Esophagus squamous epithelium (tissue), 5 donors: ENCODE data around the gene HPSE2. TPM values are rescaled to one million over a fixed set of nuclear protein-coding genes. Genes with fewer than 3 reads are reported as not detected.
"Not testable (repeated sequence)": the region's sequence is repeated elsewhere in the genome, so short reads cannot be mapped to it uniquely, and the experiment has no call there.

Experiments used
- DNase-seq: peaks from one replicate; lab custom pipeline; 2025; lab: John Stamatoyannopoulos, UW
- H3K27ac ChIP-seq, 4 donors: fragments of 200-600 bp; sonication (generic); one replicate each; pipeline ENCODE4 v1.5.1; 2016 to 2019; ENCODE audit warnings: mild to moderate bottlenecking in 1 of 4
- H3K27me3 ChIP-seq, 4 donors: fragments of 200-600 bp; sonication (generic); 1 replicate in 3 of 4; 2 replicates in 1 of 4; pipeline versions ENCODE4 v1.5.1 to v1.6.0; 2017 to 2021; ENCODE audit warnings: antibody characterized with exemption in 1 of 4
- H3K36me3 ChIP-seq, 3 donors: fragments of 200-600 bp; sonication (generic); one replicate each; pipeline ENCODE4 v1.5.1; 2016 to 2019
- H3K4me1 ChIP-seq, 3 donors: fragments of 200-600 bp; sonication (generic); one replicate each; pipeline ENCODE4 v1.5.1; 2017 to 2019
- H3K4me3 ChIP-seq, 4 donors: fragments of 200-600 bp; sonication (generic); 1 replicate in 3 of 4; 2 replicates in 1 of 4; pipeline ENCODE4 v1.5.1; 2016 to 2019; ENCODE audit warnings: mild to moderate bottlenecking in 2 of 4, moderate library complexity in 1 of 4
- H3K9me3 ChIP-seq, 3 donors: fragments of 200-600 bp; sonication (generic); one replicate each; pipeline ENCODE4 v1.5.1; 2016 to 2019
- POLR2A ChIP-seq, 4 donors: fragments of 450-650 bp; IDR thresholded peaks; one replicate each; pipeline ENCODE4 v1.6.1; 2017; ENCODE audit warnings: antibody characterized with exemption in 4 of 4, mild to moderate bottlenecking in 4 of 4, moderate library complexity in 3 of 4
- WGBS, 2 donors: methylation state at CpG; one replicate each; pipeline ENCODE4 v1.1.5; 2018; 5-methylcytosine and 5-hydroxymethylcytosine counted together
- intact Hi-C: fragments of 100-400 bp; cut with DNase I; formaldehyde crosslinking; loops from one replicate; pipeline ENCODE4 v1.15.0; 2022
- total RNA-seq, 4 donors: library from RNA; depleted of rRNA; stranded (reverse); fragments of >200 nt; gene quantifications; one replicate each; pipeline ENCODE4 v1.1.0, GENCODE V29; 2016
- TF ChIP-seq, protein P1 (sequence below), 6 experiments: fragments of 450-650 bp in 4 of 6; fragments of 200-600 bp in 2 of 6; sonication (generic) in 2 of 6; IDR thresholded peaks; one replicate each; pipeline ENCODE4 v1.5.1; 2016 to 2019; ENCODE audit warnings: antibody characterized with exemption in 6 of 6, mild to moderate bottlenecking in 4 of 6, moderate library complexity in 4 of 6
- donor health status: DM: yes; HTN: yes; CAD: no.

HPSE2 gene
- total RNA-seq, 4 donors from 2014 or later = 0.47 to 5.3 (median 2.6) TPM

DNA sequence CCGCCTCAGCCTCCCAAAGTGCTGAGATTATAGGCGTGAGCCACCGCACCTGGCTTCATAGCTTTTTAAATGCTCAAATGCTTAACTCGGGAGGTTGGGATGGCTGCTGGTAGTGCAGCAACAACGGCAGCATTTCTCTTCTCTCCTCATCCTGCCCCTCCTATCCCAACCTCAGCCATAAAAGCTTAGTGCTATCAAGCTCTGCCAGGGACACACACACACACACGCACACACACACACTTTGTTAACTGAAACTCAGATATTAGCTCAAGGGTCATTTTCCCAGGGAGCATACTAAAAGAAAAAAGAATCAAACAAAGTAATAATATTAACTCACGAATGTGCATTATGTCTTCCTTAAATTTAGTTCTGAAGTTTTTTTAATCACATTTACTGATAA lies 725.9 kb downstream of the HPSE2 start:
- Histone ChIP-seq H3K4me3 (no peak overlapping the region), H3K27me3 (no peaks in the 10 kb centered on the region), H3K9me3 (no peaks in the 10 kb centered on the region), H3K36me3 (no peaks in the 10 kb centered on the region), H3K27ac (no peak overlapping the region), H3K4me1 (no peaks in the 10 kb centered on the region)
- intact Hi-C loops = no loop called here
- DNase-seq = no peak
- WGBS, 2 donors = 83 to 89% methylated on average over 6 to 7 of the region's 7 CpGs
- TF ChIP-seq, protein P1, sequence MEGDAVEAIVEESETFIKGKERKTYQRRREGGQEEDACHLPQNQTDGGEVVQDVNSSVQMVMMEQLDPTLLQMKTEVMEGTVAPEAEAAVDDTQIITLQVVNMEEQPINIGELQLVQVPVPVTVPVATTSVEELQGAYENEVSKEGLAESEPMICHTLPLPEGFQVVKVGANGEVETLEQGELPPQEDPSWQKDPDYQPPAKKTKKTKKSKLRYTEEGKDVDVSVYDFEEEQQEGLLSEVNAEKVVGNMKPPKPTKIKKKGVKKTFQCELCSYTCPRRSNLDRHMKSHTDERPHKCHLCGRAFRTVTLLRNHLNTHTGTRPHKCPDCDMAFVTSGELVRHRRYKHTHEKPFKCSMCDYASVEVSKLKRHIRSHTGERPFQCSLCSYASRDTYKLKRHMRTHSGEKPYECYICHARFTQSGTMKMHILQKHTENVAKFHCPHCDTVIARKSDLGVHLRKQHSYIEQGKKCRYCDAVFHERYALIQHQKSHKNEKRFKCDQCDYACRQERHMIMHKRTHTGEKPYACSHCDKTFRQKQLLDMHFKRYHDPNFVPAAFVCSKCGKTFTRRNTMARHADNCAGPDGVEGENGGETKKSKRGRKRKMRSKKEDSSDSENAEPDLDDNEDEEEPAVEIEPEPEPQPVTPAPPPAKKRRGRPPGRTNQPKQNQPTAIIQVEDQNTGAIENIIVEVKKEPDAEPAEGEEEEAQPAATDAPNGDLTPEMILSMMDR (IDR thresholded peaks at IDR 0.05) = no peak
- no peak for TF ChIP-seq POLR2A (IDR thresholded peaks at IDR 0.05)

DNA sequence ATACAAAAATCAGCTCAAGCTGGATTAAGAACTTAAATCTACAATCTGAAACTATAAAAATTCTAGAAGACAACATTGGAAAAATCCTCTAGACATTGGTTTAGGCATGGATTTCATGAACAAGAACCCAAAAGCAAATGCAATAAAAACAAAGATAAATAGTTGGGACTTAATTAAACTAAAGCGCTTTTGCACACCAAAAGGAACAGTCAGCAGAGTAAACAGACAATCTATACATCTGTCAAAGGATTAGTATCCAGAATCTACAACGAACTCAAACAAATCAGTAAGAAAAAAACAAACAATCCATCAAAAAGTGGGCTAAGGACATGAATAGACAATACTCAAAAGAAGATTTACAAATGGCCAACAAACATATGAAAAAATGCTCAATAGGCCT lies 733.1 kb downstream of the HPSE2 start:
- H3K4me1 ChIP-seq, H3K4me3 ChIP-seq, H3K36me3 ChIP-seq, H3K9me3 ChIP-seq, DNase-seq, intact Hi-C loops, H3K27me3 ChIP-seq, H3K27ac ChIP-seq: not testable (repeated sequence)
- 48 to 60% methylated on average over 2 of the region's 2 CpGs for WGBS, 2 donors

- no peak overlapping the region for H3K4me3 ChIP-seq
- no peaks in the 10 kb centered on the region for H3K36me3 ChIP-seq
- H3K27ac ChIP-seq = no peak overlapping the region
- no peaks in the 10 kb centered on the region for H3K27me3 ChIP-seq
- 70 to 74% methylated on average over 1 of the region's 1 CpG for WGBS, 2 donors
- no peaks in the 10 kb centered on the region for H3K4me1 ChIP-seq
- H3K9me3 ChIP-seq = no peaks in the 10 kb centered on the region
- intact Hi-C loops = no loop called here
- no peak for TF ChIP-seq POLR2A (IDR thresholded peaks at IDR 0.05)
- TF ChIP-seq, protein P1 (IDR thresholded peaks at IDR 0.05) = no peak
- no peak for DNase-seq
Measured at GRCh38 chr10:98492763-98493162, 742.9 kb downstream of the HPSE2 start.

GRCh38 chr10:98489561-98490481 lies 745.8 kb downstream of the HPSE2 start:
- Histone ChIP-seq H3K4me1 (no peaks in the 10 kb centered on the region), H3K27ac (no peak overlapping the region), H3K9me3 (no peaks in the 10 kb centered on the region), H3K36me3 (no peaks in the 10 kb centered on the region), H3K27me3 (no peaks in the 10 kb centered on the region), H3K4me3 (no peak overlapping the region)
- no peak for TF ChIP-seq POLR2A (IDR thresholded peaks at IDR 0.05)
- TF ChIP-seq, protein P1 (IDR thresholded peaks at IDR 0.05) = no peak
- DNase-seq = no peak
- 65 to 74% methylated on average over 13 of the region's 13 CpGs for WGBS, 2 donors
- intact Hi-C loops = no loop called here

- 75 to 86% methylated on average over 1 of the region's 1 CpG for WGBS, 2 donors
- no peaks in the 10 kb centered on the region for H3K36me3 ChIP-seq
- H3K4me1 ChIP-seq = no peaks in the 10 kb centered on the region
- no peak overlapping the region for H3K4me3 ChIP-seq
- no peak for DNase-seq
- H3K27ac ChIP-seq = no peak overlapping the region
- no peak for TF ChIP-seq POLR2A (IDR thresholded peaks at IDR 0.05)
- TF ChIP-seq, protein P1 (IDR thresholded peaks at IDR 0.05) = no peak
- H3K9me3 ChIP-seq = no peaks in the 10 kb centered on the region
- intact Hi-C loops = no loop called here
- no peaks in the 10 kb centered on the region for H3K27me3 ChIP-seq
Measured at GRCh38 chr10:98488669-98489430, 746.8 kb downstream of the HPSE2 start.
